ENCODE data around the gene SPATA20. TPM values are rescaled to one million over a fixed set of nuclear protein-coding genes. Genes with fewer than 3 reads are reported as not detected.

SPATA20 gene
- total and polyA plus RNA-seq, 2 of the 13 experiments (the other 11 are each of a cell fraction or from before 2014, with no cell fraction given) = 36.1 to 64.8 TPM

DNA sequence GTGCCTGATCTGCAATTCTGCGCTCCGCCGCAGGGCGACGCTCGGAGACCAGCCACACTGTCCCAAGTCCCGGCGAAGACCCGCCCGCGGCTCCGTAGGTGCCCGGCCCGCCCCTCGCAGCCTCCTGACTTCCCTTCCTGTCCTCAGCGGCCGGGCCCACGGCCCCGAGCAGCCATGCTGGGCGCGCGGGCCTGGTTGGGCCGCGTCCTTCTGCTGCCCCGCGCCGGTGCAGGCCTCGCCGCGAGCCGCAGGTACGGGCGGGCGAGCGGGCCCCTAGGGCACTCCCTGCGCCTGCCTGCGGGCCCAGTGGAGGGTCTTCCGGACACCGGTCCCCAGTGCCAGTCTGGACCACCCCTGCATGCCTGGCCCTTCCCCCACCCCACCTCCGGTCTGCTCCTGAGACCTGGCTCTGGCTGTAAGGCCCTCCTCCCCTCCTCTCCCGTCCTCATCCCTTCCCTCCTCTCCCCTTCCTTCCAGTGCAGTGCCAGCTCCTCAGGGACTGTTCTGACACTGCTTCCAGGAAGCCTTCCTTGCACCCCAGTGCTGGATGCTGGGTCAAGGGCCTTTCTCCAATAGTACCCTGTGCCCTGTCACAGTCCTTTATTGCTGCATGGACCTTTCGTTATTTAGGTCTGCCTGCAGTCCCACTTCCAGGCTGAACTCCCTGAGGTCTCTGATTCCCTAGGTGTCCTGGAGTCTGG, at the start of gene SPATA20 (continued):
- TF ChIP-seq ZNF782 (CRISPR knock-in tag; IDR thresholded peaks at IDR 0.05; ENCODE audit: borderline replicate concordance) (peak; percentile 56; the same call in 1 of the 2 replicates), TOPORS (CRISPR knock-in tag; IDR thresholded peaks at IDR 0.05) (no peak), SRSF9 (IDR thresholded peaks at IDR 0.05; ENCODE audit: borderline replicate concordance, insufficient read depth, low read depth, low read length, poor library complexity, severe bottlenecking) (no peak), ZSCAN29 (CRISPR knock-in tag; conservative IDR thresholded peaks at IDR 0.05) (no peak), DR1 (CRISPR knock-in tag; IDR thresholded peaks at IDR 0.05) (peak; percentile 81; the same call in 1 of the 2 replicates), ATAD3A (CRISPR knock-in tag; IDR thresholded peaks at IDR 0.05) (no peak), ZNF124 (CRISPR knock-in tag; IDR thresholded peaks at IDR 0.05) (peak; percentile 79), ZNF7 (CRISPR knock-in tag; IDR thresholded peaks at IDR 0.05) (no peak), SMC3 (IDR thresholded peaks at IDR 0.05; ENCODE audit: low read length) (peak; percentile 83; the same call in 1 of the 2 replicates), SMAD9 (CRISPR knock-in tag; IDR thresholded peaks at IDR 0.05) (no peak), RAD21 (CRISPR knock-in tag; IDR thresholded peaks at IDR 0.05) (peak; percentile 100), SSRP1 (CRISPR knock-in tag; IDR thresholded peaks at IDR 0.05) (no peak), EED (CRISPR knock-in tag; IDR thresholded peaks at IDR 0.05) (peak; percentile 19; the same call in 1 of the 2 replicates), ZNF816 (CRISPR knock-in tag; IDR thresholded peaks at IDR 0.05; ENCODE audit: borderline replicate concordance) (no peak), SOX5 (CRISPR knock-in tag; IDR thresholded peaks at IDR 0.05; ENCODE audit: borderline replicate concordance) (peak; percentile 51; the same call in 1 of the 2 replicates), ZBTB42 (CRISPR knock-in tag; IDR thresholded peaks at IDR 0.05) (no peak)
- TF ChIP-seq, protein P1, sequence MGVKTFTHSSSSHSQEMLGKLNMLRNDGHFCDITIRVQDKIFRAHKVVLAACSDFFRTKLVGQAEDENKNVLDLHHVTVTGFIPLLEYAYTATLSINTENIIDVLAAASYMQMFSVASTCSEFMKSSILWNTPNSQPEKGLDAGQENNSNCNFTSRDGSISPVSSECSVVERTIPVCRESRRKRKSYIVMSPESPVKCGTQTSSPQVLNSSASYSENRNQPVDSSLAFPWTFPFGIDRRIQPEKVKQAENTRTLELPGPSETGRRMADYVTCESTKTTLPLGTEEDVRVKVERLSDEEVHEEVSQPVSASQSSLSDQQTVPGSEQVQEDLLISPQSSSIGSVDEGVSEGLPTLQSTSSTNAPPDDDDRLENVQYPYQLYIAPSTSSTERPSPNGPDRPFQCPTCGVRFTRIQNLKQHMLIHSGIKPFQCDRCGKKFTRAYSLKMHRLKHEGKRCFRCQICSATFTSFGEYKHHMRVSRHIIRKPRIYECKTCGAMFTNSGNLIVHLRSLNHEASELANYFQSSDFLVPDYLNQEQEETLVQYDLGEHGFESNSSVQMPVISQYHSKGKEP (CRISPR knock-in tag; IDR thresholded peaks at IDR 0.05) = peak; percentile 72
- TF ChIP-seq, protein P2, sequence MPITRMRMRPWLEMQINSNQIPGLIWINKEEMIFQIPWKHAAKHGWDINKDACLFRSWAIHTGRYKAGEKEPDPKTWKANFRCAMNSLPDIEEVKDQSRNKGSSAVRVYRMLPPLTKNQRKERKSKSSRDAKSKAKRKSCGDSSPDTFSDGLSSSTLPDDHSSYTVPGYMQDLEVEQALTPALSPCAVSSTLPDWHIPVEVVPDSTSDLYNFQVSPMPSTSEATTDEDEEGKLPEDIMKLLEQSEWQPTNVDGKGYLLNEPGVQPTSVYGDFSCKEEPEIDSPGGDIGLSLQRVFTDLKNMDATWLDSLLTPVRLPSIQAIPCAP (CRISPR knock-in tag; IDR thresholded peaks at IDR 0.05; ENCODE audit: low read depth) = 0 out of 2 replicates have a peak, but pooled peaks have one; percentile 57
- TF ChIP-seq, protein P3, sequence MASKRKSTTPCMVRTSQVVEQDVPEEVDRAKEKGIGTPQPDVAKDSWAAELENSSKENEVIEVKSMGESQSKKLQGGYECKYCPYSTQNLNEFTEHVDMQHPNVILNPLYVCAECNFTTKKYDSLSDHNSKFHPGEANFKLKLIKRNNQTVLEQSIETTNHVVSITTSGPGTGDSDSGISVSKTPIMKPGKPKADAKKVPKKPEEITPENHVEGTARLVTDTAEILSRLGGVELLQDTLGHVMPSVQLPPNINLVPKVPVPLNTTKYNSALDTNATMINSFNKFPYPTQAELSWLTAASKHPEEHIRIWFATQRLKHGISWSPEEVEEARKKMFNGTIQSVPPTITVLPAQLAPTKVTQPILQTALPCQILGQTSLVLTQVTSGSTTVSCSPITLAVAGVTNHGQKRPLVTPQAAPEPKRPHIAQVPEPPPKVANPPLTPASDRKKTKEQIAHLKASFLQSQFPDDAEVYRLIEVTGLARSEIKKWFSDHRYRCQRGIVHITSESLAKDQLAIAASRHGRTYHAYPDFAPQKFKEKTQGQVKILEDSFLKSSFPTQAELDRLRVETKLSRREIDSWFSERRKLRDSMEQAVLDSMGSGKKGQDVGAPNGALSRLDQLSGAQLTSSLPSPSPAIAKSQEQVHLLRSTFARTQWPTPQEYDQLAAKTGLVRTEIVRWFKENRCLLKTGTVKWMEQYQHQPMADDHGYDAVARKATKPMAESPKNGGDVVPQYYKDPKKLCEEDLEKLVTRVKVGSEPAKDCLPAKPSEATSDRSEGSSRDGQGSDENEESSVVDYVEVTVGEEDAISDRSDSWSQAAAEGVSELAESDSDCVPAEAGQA (IDR thresholded peaks at IDR 0.05; ENCODE audit: low read depth) = peak; percentile 72
- TF ChIP-seq, protein P3 (CRISPR knock-in tag; IDR thresholded peaks at IDR 0.05; ENCODE audit: borderline replicate concordance) = peak; percentile 78; the same call in 1 of the 2 replicates
- TF ChIP-seq, protein P4, sequence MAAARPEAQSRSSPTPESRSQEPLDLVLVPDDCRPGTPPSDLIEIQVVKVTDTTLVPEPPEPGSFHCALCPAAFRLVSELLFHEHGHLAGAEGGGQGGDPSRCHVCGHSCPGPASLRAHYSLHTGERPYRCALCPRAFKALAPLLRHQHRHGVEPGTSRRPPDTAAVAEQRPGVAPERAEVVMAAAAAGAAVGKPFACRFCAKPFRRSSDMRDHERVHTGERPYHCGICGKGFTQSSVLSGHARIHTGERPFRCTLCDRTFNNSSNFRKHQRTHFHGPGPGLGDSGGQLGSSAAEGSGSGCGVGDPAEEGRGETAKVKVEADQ (CRISPR knock-in tag; IDR thresholded peaks at IDR 0.05; ENCODE audit: borderline replicate concordance) = peak; percentile 97

Measured in HepG2 (cell line).